DND-41 (cell line): ENCODE results near the gene BLM.

Experiments
- ATAC-seq: fragments of 200-7000 bp; cut with Tn5 transposase; 3 replicates; pipeline ENCODE4 v1.9.1; 2021; ENCODE audit warnings: low read depth; ENCODE audit not compliant: insufficient read depth
- DNase-seq: peaks from one replicate; pipeline ENCODE4 v3.0.0-alpha.2; 2020
- H2AFZ ChIP-seq: 2 replicates; pipeline ENCODE4 v1.6.0; 2012; ENCODE audit warnings: low read depth, low read length
- H3K27ac ChIP-seq: 2 replicates; pipeline ENCODE4 v1.5.1; 2012; ENCODE audit warnings: low read length, inconsistent platforms
- H3K27me3 ChIP-seq: fragments of 200-600 bp; sonication (generic); 2 replicates; pipeline ENCODE4 v1.6.0; 2012; ENCODE audit warnings: low read length, mild to moderate bottlenecking, inconsistent platforms; ENCODE audit not compliant: insufficient read depth, poor library complexity
- H3K36me3 ChIP-seq: 2 replicates; pipeline ENCODE4 v1.5.1; 2012; ENCODE audit warnings: low read length, inconsistent platforms; ENCODE audit not compliant: insufficient read depth
- H3K4me1 ChIP-seq: 2 replicates; pipeline ENCODE4 v1.5.1; 2012; ENCODE audit warnings: mild to moderate bottlenecking, low read length; ENCODE audit not compliant: insufficient read depth
- H3K4me2 ChIP-seq: 2 replicates; pipeline ENCODE4 v1.6.0; 2012; ENCODE audit warnings: mild to moderate bottlenecking, moderate library complexity, low read length, inconsistent platforms; ENCODE audit not compliant: insufficient read depth
- H3K4me3 ChIP-seq, 2 experiments: fragments of 200-600 bp in 1 of 2; shearing (Covaris generic) in 1 of 2; 2 replicates each; pipeline ENCODE4 v1.5.1; 2012 to 2016; ENCODE audit warnings: inconsistent platforms in 2 of 2, low read length in 2 of 2, mild to moderate bottlenecking in 2 of 2, low read depth in 1 of 2, moderate library complexity in 1 of 2
- H3K79me2 ChIP-seq: 2 replicates; pipeline ENCODE4 v1.6.0; 2012; ENCODE audit warnings: low read length, inconsistent platforms; ENCODE audit not compliant: insufficient read depth
- H3K9ac ChIP-seq: 2 replicates; pipeline ENCODE4 v1.6.0; 2012; ENCODE audit warnings: low read depth, mild to moderate bottlenecking, inconsistent platforms, low read length, moderate library complexity
- H3K9me3 ChIP-seq: 2 replicates; pipeline ENCODE4 v1.5.1; 2012; ENCODE audit warnings: low read length, moderate library complexity, mild to moderate bottlenecking, inconsistent platforms; ENCODE audit not compliant: insufficient read depth, severe bottlenecking
- H4K20me1 ChIP-seq: 2 replicates; pipeline ENCODE4 v1.6.0; 2012; ENCODE audit warnings: low read length; ENCODE audit not compliant: insufficient read depth
- CTCF ChIP-seq: IDR thresholded peaks from 2 replicates; pipeline ENCODE4 v1.5.1; 2012; ENCODE audit warnings: borderline replicate concordance, low read length, moderate library complexity, mild to moderate bottlenecking; ENCODE audit not compliant: poor library complexity, severe bottlenecking; ENCODE audit errors: extremely low read depth
- EZH2 ChIP-seq: IDR thresholded peaks from 3 replicates; pipeline ENCODE4 v1.6.1; 2012; ENCODE audit warnings: borderline replicate concordance, low read depth, mild to moderate bottlenecking, moderate library complexity, low read length, inconsistent platforms; ENCODE audit not compliant: severe bottlenecking

BLM gene

GRCh38 chr15:90799639-90800170 is 82.6 kb downstream of the BLM start:
- Histone ChIP-seq H3K36me3 (peaks cover 67% of the 10 kb centered on the region), H3K27me3 (no peaks in the 10 kb centered on the region), H3K9ac (no peak overlapping the region), H3K9me3 (no peaks in the 10 kb centered on the region), H3K4me2 (no peak overlapping the region), H2AFZ (no peak overlapping the region), H3K79me2 (no peaks in the 10 kb centered on the region), H3K4me1 (no peaks in the 10 kb centered on the region), H4K20me1 (no peaks in the 10 kb centered on the region), H3K4me3 (no peak overlapping the region), H3K27ac (no peak overlapping the region)
- no peak for ATAC-seq
- no peak for TF ChIP-seq EZH2
- TF ChIP-seq CTCF = no peak
- no peak for DNase-seq

GRCh38 chr15:90801803-90802202 is 84.7 kb downstream of the BLM start:
- no peak overlapping the region for H3K27ac ChIP-seq
- H3K9me3 ChIP-seq = no peaks in the 10 kb centered on the region
- no peaks in the 10 kb centered on the region for H3K27me3 ChIP-seq
- H4K20me1 ChIP-seq = no peaks in the 10 kb centered on the region
- ATAC-seq (no peak), DNase-seq (no peak)
- H3K4me3 ChIP-seq = no peak overlapping the region
- H3K4me1 ChIP-seq = no peaks in the 10 kb centered on the region
- H3K9ac ChIP-seq = no peak overlapping the region
- no peak overlapping the region for H3K4me2 ChIP-seq
- TF ChIP-seq EZH2 (no peak), CTCF (no peak)
- H3K36me3 ChIP-seq = peaks cover 58% of the 10 kb centered on the region
- H2AFZ ChIP-seq = no peak overlapping the region
- no peaks in the 10 kb centered on the region for H3K79me2 ChIP-seq

GRCh38 chr15:90807074-90807785 is 90.1 kb downstream of the BLM start:
- Histone ChIP-seq H3K79me2 (no peaks in the 10 kb centered on the region), H3K4me2 (no peak overlapping the region), H3K9me3 (no peaks in the 10 kb centered on the region), H3K27me3 (no peaks in the 10 kb centered on the region), H3K27ac (no peak overlapping the region), H3K4me3 (no peak overlapping the region), H2AFZ (no peak overlapping the region), H3K4me1 (no peaks in the 10 kb centered on the region), H3K9ac (no peak overlapping the region), H3K36me3 (peaks cover 85% of the 10 kb centered on the region), H4K20me1 (no peaks in the 10 kb centered on the region; the same call in 1 of the 2 replicates)
- TF ChIP-seq CTCF = no peak
- no peak for TF ChIP-seq EZH2
- DNase-seq (no peak), ATAC-seq (peak; percentile 40; the same call in 1 of the 3 replicates)
